ENCODE data around the gene ZNF622. TPM values are rescaled to one million over a fixed set of nuclear protein-coding genes. Genes with fewer than 3 reads are reported as not detected.

Gene ZNF622
- total RNA-seq, 2 donors from 2014 or later = 11.8 to 27.6 TPM

DNA sequence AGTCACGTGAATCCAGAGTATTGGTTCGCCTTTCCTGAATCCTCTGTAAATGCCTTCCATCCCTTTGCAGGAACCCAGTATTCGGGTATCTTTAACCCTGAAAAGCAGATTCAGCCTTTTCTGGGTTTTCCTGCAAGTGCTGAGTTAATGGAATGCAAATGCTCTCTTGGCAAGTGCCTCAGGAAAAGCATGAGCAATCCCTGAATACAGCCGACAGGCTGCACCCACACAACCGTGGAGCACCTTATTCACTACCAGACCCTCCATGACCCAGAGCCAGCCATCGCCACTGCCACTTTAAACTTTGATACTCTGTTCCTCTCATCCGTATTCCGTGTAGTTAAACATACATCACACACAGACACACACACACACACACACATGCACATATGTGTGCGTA is 54.4 kb downstream of the ZNF622 start:
- Histone ChIP-seq H3K27me3 (replicated peaks; ENCODE audit: insufficient read depth) (no peaks in the 10 kb centered on the region), H3K36me3 (no peaks in the 10 kb centered on the region), H3K9me3 (no peaks in the 10 kb centered on the region), H3K4me1 (ENCODE audit: control insufficient read depth in 1 of 2, low read depth in 2 of 2) (no peaks in the 10 kb centered on the region), H3K27ac (no peak overlapping the region), H3K4me3 (no peak overlapping the region)
- no peak for ATAC-seq (ENCODE audit: insufficient number of reproducible peaks, low FRiP score, low read depth)
- no peak for DNase-seq (ENCODE audit: low spot score)
- TF ChIP-seq CTCF (IDR thresholded peaks at IDR 0.05) = no peak

DNA sequence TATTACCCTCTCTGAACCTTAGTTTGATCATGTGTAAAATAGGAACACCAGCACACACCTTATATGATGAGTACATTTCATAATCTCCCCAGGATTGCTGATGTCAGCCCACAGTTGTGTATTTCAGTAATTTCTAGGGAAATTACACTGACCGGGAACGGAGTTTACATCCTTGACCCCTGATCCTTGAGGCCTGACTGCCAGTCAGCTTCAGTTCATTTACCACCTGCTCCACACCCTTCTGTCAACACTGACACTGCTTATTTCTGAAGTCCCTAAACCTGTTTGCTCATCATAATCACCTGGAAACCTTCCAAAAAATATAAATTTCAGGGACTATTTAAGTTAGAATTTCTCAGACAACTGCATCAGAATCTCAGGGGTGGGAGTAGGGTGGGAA is 55.3 kb downstream of the ZNF622 start:
- no peaks in the 10 kb centered on the region for H3K4me1 ChIP-seq (ENCODE audit: control insufficient read depth in 1 of 2, low read depth in 2 of 2)
- no peak overlapping the region for H3K27ac ChIP-seq
- no peaks in the 10 kb centered on the region for H3K27me3 ChIP-seq (replicated peaks; ENCODE audit: insufficient read depth)
- DNase-seq (ENCODE audit: low spot score) (no peak), ATAC-seq (ENCODE audit: insufficient number of reproducible peaks, low FRiP score, low read depth) (no peak)
- H3K36me3 ChIP-seq = no peaks in the 10 kb centered on the region
- no peaks in the 10 kb centered on the region for H3K9me3 ChIP-seq
- H3K4me3 ChIP-seq = no peak overlapping the region
- no peak for TF ChIP-seq CTCF (IDR thresholded peaks at IDR 0.05)

DNA sequence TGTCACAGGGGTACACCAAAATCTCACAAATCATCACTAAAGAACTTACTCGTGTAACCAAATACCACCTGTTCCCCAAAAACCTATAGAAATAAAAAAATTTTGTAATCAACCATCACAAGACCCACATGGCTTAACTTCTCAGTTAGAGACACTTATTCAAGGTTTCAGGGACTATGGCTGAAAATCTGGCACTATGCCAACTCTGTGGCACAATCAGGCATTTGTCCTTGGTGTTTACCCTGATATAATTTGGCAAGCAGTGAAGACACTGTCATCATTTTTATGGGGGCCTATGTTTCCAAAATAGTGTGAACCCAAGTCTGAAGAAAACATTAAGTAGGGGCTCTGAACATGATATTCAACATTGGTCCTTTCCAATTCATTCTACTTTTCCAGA is 59.0 kb downstream of the ZNF622 start:
- no peaks in the 10 kb centered on the region for H3K9me3 ChIP-seq
- no peak overlapping the region for H3K4me3 ChIP-seq
- no peaks in the 10 kb centered on the region for H3K27me3 ChIP-seq (replicated peaks; ENCODE audit: insufficient read depth)
- H3K27ac ChIP-seq = no peak overlapping the region
- ATAC-seq (ENCODE audit: insufficient number of reproducible peaks, low FRiP score, low read depth) (no peak), DNase-seq (ENCODE audit: low spot score) (no peak)
- no peaks in the 10 kb centered on the region for H3K4me1 ChIP-seq (ENCODE audit: control insufficient read depth in 1 of 2, low read depth in 2 of 2)
- no peaks in the 10 kb centered on the region for H3K36me3 ChIP-seq
- no peak for TF ChIP-seq CTCF (IDR thresholded peaks at IDR 0.05)

DNA sequence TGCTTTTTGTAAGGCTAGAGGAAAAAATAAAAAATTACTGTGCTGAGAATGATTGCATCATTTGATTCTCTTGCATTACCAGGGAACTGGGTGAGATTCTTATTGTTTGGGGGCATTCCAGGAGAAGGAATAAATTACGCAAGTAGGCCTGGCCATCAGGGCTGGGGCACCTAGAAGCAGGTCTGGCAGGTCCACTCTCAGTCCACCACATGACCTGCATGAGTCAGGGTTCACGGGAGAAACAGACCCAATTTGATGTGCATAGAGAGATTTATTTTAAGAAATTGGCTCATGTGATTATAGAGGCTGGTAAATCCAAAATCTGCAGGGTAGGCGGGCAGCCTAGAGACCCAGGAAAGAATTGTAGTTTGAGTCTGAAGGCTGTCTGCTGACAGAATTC is 59.6 kb downstream of the ZNF622 start:
- H3K4me1 ChIP-seq (ENCODE audit: control insufficient read depth in 1 of 2, low read depth in 2 of 2) = no peaks in the 10 kb centered on the region
- no peak for TF ChIP-seq CTCF (IDR thresholded peaks at IDR 0.05)
- no peak for DNase-seq (ENCODE audit: low spot score)
- H3K9me3 ChIP-seq = no peaks in the 10 kb centered on the region
- no peak for ATAC-seq (ENCODE audit: insufficient number of reproducible peaks, low FRiP score, low read depth)
- no peak overlapping the region for H3K27ac ChIP-seq
- no peaks in the 10 kb centered on the region for H3K36me3 ChIP-seq
- no peak overlapping the region for H3K4me3 ChIP-seq
- no peaks in the 10 kb centered on the region for H3K27me3 ChIP-seq (replicated peaks; ENCODE audit: insufficient read depth)

Other genes starting within 250 kb of the ZNF622 start
- gene RETREG1, start 151.2 kb upstream of the ZNF622 start, total RNA-seq = 1 to 10 TPM; 3.8 to 6.5 TPM

Measured in thoracic aorta (tissue), 2 donors.